PC-3 (cell line): Measurements from ENCODE around the gene ST8SIA4.

Experiments
- CTCF ChIP-seq: fragments of 300-600 bp; sonication (generic); conservative IDR thresholded peaks from 2 replicates; pipeline ENCODE4 v1.5.1; 2017; ENCODE audit warnings: antibody characterized with exemption, low read depth, mild to moderate bottlenecking, low read length
- EZH2 ChIP-seq: fragments of 300-600 bp; sonication (generic); IDR thresholded peaks from one replicate; pipeline ENCODE4 v1.6.1; 2017; ENCODE audit warnings: antibody characterized with exemption, mild to moderate bottlenecking, low read length; ENCODE audit not compliant: unreplicated experiment

GRCh38 chr5:100861148-100861547 is 41.9 kb downstream of the ST8SIA4 start:
- TF ChIP-seq CTCF: no peak
- TF ChIP-seq EZH2: no peak
